ENCODE data around the gene AQP2.

Gene AQP2

GRCh38 chr12:49969651-49970429 is 19.3 kb downstream of the AQP2 start:
- peaks cover 71% of the 10 kb centered on the region for H3K27me3 ChIP-seq (ENCODE audit: insufficient read depth, low read length)
- no peak overlapping the region for H3K4me3 ChIP-seq (ENCODE audit: low read length)
- H3K9me3 ChIP-seq (ENCODE audit: insufficient read depth, low read depth, low read length), result no peaks in the 10 kb centered on the region
- 0 out of 2 replicates have a peak, but pooled peaks cover 2% of the 10 kb centered on the region for H3K4me1 ChIP-seq (ENCODE audit: insufficient read depth, low read length)
- no peaks in the 10 kb centered on the region for H3K36me3 ChIP-seq (ENCODE audit: insufficient read depth, low read depth, low read length)
- H3K27ac ChIP-seq (ENCODE audit: low read length), result no peak overlapping the region
- H3K9ac ChIP-seq (ENCODE audit: low read depth, low read length), result no peak overlapping the region

DNA sequence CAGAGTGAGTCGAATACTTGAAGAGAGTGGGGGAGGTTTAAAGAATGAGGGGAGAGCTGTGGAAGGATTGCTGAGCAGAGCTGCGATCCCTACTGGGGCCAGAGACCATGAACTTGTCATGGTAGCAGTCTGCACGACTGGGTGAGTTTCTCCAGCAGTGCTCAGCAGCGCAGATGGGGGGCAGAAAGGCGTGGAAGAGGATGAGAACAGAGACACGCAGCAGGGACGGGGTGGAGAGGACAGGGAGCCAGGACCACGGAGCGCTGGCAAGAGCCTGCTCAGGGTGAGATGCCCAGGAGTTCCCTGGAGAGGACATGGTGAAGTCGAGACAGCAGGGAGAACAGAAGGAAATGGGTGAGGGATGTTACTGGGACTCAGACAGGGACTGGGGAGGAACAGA is 20.1 kb downstream of the AQP2 start:
- no peak overlapping the region for H3K9ac ChIP-seq (ENCODE audit: low read depth, low read length)
- peaks cover 63% of the 10 kb centered on the region for H3K27me3 ChIP-seq (ENCODE audit: insufficient read depth, low read length)
- no peak overlapping the region for H3K4me3 ChIP-seq (ENCODE audit: low read length)
- peaks cover 4% of the 10 kb centered on the region; the same call in 1 of the 2 replicates for H3K4me1 ChIP-seq (ENCODE audit: insufficient read depth, low read length)
- no peak overlapping the region for H3K27ac ChIP-seq (ENCODE audit: low read length)
- H3K9me3 ChIP-seq (ENCODE audit: insufficient read depth, low read depth, low read length), result no peaks in the 10 kb centered on the region
- no peaks in the 10 kb centered on the region for H3K36me3 ChIP-seq (ENCODE audit: insufficient read depth, low read depth, low read length)

DNA sequence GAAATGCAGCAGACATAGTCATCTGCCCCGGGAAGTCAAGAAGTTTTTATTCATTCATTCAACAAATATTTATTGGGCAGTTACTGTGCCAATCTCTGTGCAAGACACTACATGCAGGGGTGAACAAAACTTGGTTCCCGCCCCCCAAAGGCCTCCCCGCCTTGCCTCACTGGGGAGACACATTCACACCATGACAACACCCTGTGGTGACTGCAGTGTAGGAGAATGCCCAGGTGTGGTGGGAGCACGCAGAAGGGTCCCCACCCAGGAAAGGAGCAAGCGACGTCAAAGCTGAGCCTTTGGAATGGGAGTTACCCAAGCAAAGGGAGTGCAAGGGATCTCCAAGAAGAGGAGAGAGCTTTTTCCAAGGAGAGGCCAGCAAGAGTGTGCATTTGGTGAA is 20.6 kb downstream of the AQP2 start:
- Histone ChIP-seq H3K9me3 (ENCODE audit: insufficient read depth, low read depth, low read length) (no peaks in the 10 kb centered on the region), H3K4me1 (ENCODE audit: insufficient read depth, low read length) (peaks cover 6% of the 10 kb centered on the region; the same call in 1 of the 2 replicates), H3K9ac (ENCODE audit: low read depth, low read length) (no peak overlapping the region), H3K4me3 (ENCODE audit: low read length) (no peak overlapping the region), H3K27ac (ENCODE audit: low read length) (no peak overlapping the region), H3K36me3 (ENCODE audit: insufficient read depth, low read depth, low read length) (no peaks in the 10 kb centered on the region), H3K27me3 (ENCODE audit: insufficient read depth, low read length) (peaks cover 58% of the 10 kb centered on the region)

- Histone ChIP-seq H3K27me3 (ENCODE audit: insufficient read depth, low read length) (peaks cover 48% of the 10 kb centered on the region), H3K9ac (ENCODE audit: low read depth, low read length) (no peak overlapping the region), H3K36me3 (ENCODE audit: insufficient read depth, low read depth, low read length) (no peaks in the 10 kb centered on the region), H3K4me3 (ENCODE audit: low read length) (no peak overlapping the region), H3K9me3 (ENCODE audit: insufficient read depth, low read depth, low read length) (no peaks in the 10 kb centered on the region), H3K4me1 (ENCODE audit: insufficient read depth, low read length) (peaks cover 6% of the 10 kb centered on the region; the same call in 1 of the 2 replicates), H3K27ac (ENCODE audit: low read length) (no peak overlapping the region)
Observed at GRCh38 chr12:49972129-49972528, 21.6 kb downstream of the AQP2 start.

GRCh38 chr12:49972641-49973360 is 22.3 kb downstream of the AQP2 start, which contains the start of gene AQP6:
Gene AQP6 (plus strand): TSS chr12:49972947. CDS start chr12:49973174, 227 bp downstream.
- Histone ChIP-seq H3K27me3 (ENCODE audit: insufficient read depth, low read length) (peaks cover 43% of the 10 kb centered on the region), H3K4me1 (ENCODE audit: insufficient read depth, low read length) (peaks cover 6% of the 10 kb centered on the region; the same call in 1 of the 2 replicates), H3K36me3 (ENCODE audit: insufficient read depth, low read depth, low read length) (no peaks in the 10 kb centered on the region), H3K9me3 (ENCODE audit: insufficient read depth, low read depth, low read length) (no peaks in the 10 kb centered on the region), H3K27ac (ENCODE audit: low read length) (no peak within 1 kb of the TSS), H3K4me3 (ENCODE audit: low read length) (no peak within 1 kb of the TSS), H3K9ac (ENCODE audit: low read depth, low read length) (no peak within 1 kb of the TSS)

GRCh38 chr12:49973361-49973830 is 22.9 kb downstream of the AQP2 start:
- H3K36me3 ChIP-seq (ENCODE audit: insufficient read depth, low read depth, low read length), result no peaks in the 10 kb centered on the region
- H3K4me3 ChIP-seq (ENCODE audit: low read length), result no peak overlapping the region
- H3K27me3 ChIP-seq (ENCODE audit: insufficient read depth, low read length), result peaks cover 37% of the 10 kb centered on the region
- no peak overlapping the region for H3K27ac ChIP-seq (ENCODE audit: low read length)
- no peak overlapping the region for H3K9ac ChIP-seq (ENCODE audit: low read depth, low read length)
- no peaks in the 10 kb centered on the region for H3K9me3 ChIP-seq (ENCODE audit: insufficient read depth, low read depth, low read length)
- H3K4me1 ChIP-seq (ENCODE audit: insufficient read depth, low read length), result peaks cover 6% of the 10 kb centered on the region; the same call in 1 of the 2 replicates

DNA sequence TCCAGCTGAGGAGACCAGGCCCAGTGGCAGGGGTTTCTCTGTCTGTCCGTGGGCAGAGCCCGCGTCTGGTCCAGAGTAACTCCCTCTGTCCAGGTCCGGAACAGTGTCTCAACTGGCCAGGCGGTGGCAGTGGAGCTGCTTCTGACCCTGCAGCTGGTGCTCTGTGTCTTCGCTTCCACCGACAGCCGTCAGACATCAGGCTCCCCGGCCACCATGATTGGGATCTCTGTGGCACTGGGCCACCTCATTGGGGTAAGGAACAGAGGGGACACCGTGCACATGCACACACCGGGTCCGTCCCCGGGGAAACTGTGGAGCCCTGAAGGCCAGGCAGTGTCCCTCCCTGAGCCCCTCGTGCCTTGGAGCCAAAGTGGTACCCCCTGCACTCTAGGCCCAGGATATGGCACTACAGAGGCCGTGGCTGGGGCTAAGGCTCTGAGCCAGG is 23.7 kb downstream of the AQP2 start:
- Histone ChIP-seq H3K36me3 (ENCODE audit: insufficient read depth, low read depth, low read length) (no peaks in the 10 kb centered on the region), H3K4me1 (ENCODE audit: insufficient read depth, low read length) (peaks cover 6% of the 10 kb centered on the region; the same call in 1 of the 2 replicates), H3K9me3 (ENCODE audit: insufficient read depth, low read depth, low read length) (no peaks in the 10 kb centered on the region), H3K27me3 (ENCODE audit: insufficient read depth, low read length) (peaks cover 29% of the 10 kb centered on the region), H3K9ac (ENCODE audit: low read depth, low read length) (no peak overlapping the region), H3K4me3 (ENCODE audit: low read length) (no peak overlapping the region), H3K27ac (ENCODE audit: low read length) (no peak overlapping the region)

GRCh38 chr12:49974677-49975317 is 24.3 kb downstream of the AQP2 start:
- Histone ChIP-seq H3K4me1 (ENCODE audit: insufficient read depth, low read length) (peaks cover 6% of the 10 kb centered on the region; the same call in 1 of the 2 replicates), H3K27ac (ENCODE audit: low read length) (no peak overlapping the region), H3K36me3 (ENCODE audit: insufficient read depth, low read depth, low read length) (no peaks in the 10 kb centered on the region), H3K27me3 (ENCODE audit: insufficient read depth, low read length) (peaks cover 23% of the 10 kb centered on the region), H3K9me3 (ENCODE audit: insufficient read depth, low read depth, low read length) (no peaks in the 10 kb centered on the region), H3K4me3 (ENCODE audit: low read length) (no peak overlapping the region), H3K9ac (ENCODE audit: low read depth, low read length) (no peak overlapping the region)

- Histone ChIP-seq H3K27ac (ENCODE audit: low read length) (no peak overlapping the region), H3K4me1 (ENCODE audit: insufficient read depth, low read length) (peaks cover 6% of the 10 kb centered on the region; the same call in 1 of the 2 replicates), H3K27me3 (ENCODE audit: insufficient read depth, low read length) (peaks cover 18% of the 10 kb centered on the region; the same call in 1 of the 2 replicates), H3K9ac (ENCODE audit: low read depth, low read length) (no peak overlapping the region), H3K4me3 (ENCODE audit: low read length) (no peak overlapping the region), H3K9me3 (ENCODE audit: insufficient read depth, low read depth, low read length) (no peaks in the 10 kb centered on the region), H3K36me3 (ENCODE audit: insufficient read depth, low read depth, low read length) (no peaks in the 10 kb centered on the region)
Observed at GRCh38 chr12:49975318-49975761, 24.8 kb downstream of the AQP2 start.

- H3K27me3 ChIP-seq (ENCODE audit: insufficient read depth, low read length), result peaks cover 6% of the 10 kb centered on the region; the same call in 1 of the 2 replicates
- H3K36me3 ChIP-seq (ENCODE audit: insufficient read depth, low read depth, low read length), result no peaks in the 10 kb centered on the region
- no peak overlapping the region for H3K4me3 ChIP-seq (ENCODE audit: low read length)
- no peak overlapping the region for H3K9ac ChIP-seq (ENCODE audit: low read depth, low read length)
- peaks cover 4% of the 10 kb centered on the region; the same call in 1 of the 2 replicates for H3K4me1 ChIP-seq (ENCODE audit: insufficient read depth, low read length)
- H3K9me3 ChIP-seq (ENCODE audit: insufficient read depth, low read depth, low read length), result no peaks in the 10 kb centered on the region
- H3K27ac ChIP-seq (ENCODE audit: low read length), result no peak overlapping the region
Observed at GRCh38 chr12:49976557-49976956, 26.0 kb downstream of the AQP2 start.

GRCh38 chr12:49978125-49978524 is 27.6 kb downstream of the AQP2 start:
- Histone ChIP-seq H3K4me3 (ENCODE audit: low read length) (no peak overlapping the region), H3K9me3 (ENCODE audit: insufficient read depth, low read depth, low read length) (no peaks in the 10 kb centered on the region), H3K9ac (ENCODE audit: low read depth, low read length) (no peak overlapping the region), H3K4me1 (ENCODE audit: insufficient read depth, low read length) (peaks cover 3% of the 10 kb centered on the region; the same call in 1 of the 2 replicates), H3K27ac (ENCODE audit: low read length) (no peak overlapping the region), H3K36me3 (ENCODE audit: insufficient read depth, low read depth, low read length) (no peaks in the 10 kb centered on the region), H3K27me3 (ENCODE audit: insufficient read depth, low read length) (no peaks in the 10 kb centered on the region; the same call in 1 of the 2 replicates)

Data from iPS-20b (cell line).